GM21367 (cell line): Measurements from ENCODE around the gene CCR3.
"Not testable (repeated sequence)": the region's sequence is repeated elsewhere in the genome, so short reads cannot be mapped to it uniquely, and the experiment has no call there.

Experiments
- ATAC-seq: cut with Tn5 transposase; IDR thresholded peaks from one replicate; pipeline ENCODE4 v1.9.1; 2021; ENCODE audit not compliant: unreplicated experiment

CCR3 gene

DNA sequence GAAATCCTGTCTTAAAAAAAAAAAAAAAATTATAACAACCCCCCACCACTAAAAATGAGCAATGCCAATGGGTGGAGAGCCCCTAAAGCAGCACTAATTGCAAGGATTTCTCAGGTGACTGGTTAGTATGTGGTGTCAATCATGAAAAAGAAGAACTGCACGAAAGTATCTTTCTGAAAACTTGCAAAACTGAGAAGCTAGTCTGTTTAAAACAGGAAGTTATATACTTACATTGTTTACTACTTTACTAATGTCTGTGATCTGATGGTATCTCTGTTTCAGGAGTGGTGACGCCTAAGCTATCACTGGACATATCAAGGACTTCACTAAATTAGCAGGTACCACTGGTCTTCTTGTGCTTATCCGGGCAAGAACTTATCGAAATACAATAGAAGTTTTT lies at the start of gene CCR3:
Gene CCR3 (plus strand): TSS at position 341 of the 400 bp plus-strand sequence. CDS start 22,699 bp downstream, outside the sequence.
- ATAC-seq = peak; percentile 44

GRCh38 chr3:46192939-46193338 lies 49.3 kb upstream of the CCR3 start:
- no peak for ATAC-seq

- no peak for ATAC-seq
Observed at GRCh38 chr3:46193436-46193835, 48.8 kb upstream of the CCR3 start.

DNA sequence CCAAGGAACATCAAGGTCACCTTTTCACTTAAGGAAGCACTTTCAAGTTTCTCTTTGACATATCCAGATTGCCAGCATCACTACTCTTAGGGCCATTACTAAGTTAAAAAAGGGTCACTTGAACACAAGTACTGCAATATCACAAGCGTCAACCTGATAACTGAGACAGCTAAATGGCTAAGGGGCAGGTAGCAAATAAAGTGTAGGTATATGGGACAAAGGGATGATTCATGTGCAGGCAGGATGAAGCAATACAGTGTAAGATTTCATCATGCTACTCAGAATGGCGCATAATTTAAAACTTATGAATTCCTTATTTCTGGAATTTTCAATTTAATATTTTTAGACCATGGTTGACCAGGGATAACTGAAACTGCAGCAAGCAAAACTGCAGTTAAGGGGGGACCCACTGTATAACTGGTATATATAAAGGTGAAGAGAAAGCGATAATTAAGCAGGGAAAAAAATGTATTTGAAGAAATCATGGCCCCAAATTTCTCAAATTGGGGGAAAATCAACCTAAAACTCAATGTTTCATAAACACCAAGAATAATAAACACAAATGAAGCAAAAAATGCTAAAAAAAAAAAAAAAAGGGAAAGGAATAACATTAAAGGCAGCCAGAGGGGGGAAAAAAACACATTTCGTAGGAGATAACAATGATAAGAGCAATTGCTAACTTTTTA lies 47.2 kb upstream of the CCR3 start:
- ATAC-seq = no peak

DNA sequence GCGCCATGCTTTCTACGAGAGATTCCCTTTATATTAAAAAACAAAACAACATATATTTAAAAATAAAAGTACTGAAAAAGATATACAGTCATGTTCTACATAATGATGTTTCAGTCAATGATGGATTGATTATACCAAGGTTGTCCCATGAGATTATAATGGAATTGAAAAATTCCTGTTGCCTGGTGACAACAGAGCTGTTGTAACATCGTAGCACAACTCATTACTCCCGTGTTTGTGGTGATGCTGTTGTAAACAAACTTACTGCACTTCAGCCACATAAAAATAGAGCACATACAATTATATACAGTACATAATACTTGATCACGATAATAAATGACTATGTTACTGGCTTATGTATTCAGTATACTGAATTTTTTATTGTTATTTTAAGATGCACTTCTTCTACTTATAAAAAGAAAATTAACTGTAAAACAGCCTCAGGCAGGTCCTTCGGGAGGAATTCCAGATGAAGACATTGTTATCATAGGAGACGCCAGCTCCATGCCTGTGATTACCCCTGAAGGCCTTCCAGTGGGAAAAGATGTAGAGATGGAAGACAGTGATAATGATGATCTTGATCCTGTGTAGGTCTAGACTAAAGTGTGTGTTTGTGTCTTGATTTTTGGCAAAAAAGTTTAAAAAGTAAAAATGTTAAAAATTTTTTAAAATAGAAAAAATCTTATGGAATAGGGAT lies 45.9 kb upstream of the CCR3 start:
- no peak for ATAC-seq

- no peak for ATAC-seq
Observed at GRCh38 chr3:46200211-46200610, 42.0 kb upstream of the CCR3 start.

GRCh38 chr3:46200790-46201189 lies 41.5 kb upstream of the CCR3 start:
- no peak for ATAC-seq

- ATAC-seq = no peak
Observed at GRCh38 chr3:46202535-46202934, 39.7 kb upstream of the CCR3 start.

DNA sequence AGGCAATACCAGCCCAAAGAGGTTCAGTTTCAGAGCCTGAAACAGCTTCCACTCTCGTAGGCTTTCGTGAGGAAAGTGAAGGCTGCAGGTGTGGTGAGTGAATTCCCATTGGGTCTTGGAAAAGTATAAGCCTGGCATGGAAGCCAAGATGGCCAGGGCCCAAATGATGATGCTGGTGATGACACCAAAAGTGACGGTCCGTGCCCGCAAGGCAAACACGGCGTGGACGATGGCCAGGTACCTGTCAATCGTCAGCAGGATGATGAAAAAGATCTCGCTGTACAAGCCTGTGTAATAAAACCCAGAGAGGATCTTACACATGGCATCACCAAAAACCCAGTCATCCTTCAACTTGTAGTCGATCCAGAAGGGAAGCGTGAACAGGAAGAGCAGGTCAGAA lies 38.6 kb upstream of the CCR3 start:
- ATAC-seq = no peak

DNA sequence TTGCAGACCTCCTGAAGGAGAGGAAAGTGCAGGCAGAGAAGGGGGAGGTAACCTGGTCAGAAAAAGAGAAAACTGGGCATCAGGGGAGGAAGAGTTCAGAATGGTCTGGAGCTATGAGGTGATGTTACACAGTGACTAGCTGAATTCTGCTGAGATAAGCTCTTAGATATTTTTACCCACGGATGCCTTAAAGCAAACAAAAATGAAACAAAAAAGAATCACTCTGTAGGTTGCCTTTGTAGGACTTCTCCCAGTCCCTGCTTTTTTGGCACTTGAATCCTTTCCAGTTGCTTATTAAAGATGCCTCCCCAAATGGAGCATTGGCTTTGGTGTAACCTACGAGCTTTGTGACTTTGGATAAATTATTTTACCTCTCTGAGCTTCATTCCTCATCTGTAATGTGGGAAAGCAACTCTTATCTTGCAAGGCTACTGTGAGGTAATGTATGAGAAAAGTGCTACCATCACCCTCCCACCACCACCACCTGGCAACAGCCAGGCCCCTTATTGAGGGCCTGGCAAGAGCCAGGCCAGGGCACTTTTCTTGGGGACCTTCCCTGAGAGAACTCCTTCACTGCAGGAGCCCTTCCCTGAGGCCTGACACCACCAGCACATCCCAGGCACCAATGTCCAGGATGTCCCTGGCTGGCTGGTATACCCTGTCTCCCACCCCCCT lies 36.8 kb upstream of the CCR3 start:
- ATAC-seq = no peak

DNA sequence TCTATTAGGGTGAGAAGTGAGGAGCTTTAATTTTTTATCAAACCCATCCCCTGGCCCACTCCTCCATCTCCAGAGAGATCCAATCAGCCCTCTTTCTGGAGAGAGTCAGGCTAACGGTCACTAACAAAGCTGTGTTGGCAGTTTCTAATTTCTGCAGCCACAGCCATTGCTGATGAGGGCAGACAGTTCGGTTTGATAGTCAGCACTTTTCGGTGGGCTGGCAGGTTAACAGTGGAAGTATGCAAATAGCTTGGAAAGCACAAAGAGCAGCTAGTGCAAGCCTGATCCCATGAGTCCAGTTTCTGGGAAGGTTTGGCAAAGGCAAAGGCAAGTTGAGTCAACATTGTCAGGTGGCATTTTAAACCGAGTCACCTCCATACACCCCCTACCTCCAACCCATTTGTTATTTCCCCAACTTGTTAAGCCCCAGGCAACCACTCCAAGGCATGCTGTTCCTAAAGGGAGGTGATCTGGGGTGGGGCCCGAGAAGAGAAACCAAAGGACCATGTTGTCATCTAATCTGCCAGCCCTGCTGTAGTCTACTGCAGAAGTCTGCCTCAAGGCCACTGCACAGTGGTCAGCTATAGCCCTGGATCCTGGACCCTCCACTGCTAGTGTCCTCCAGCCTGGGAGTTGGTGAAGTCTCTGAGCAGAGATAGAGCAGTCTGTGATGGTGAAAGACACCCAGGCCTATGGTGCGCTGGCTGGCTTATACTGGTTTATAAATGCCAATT lies 35.8 kb upstream of the CCR3 start:
- no peak for ATAC-seq

GRCh38 chr3:46207514-46207913 lies 34.7 kb upstream of the CCR3 start:
- not testable (repeated sequence) for ATAC-seq

DNA sequence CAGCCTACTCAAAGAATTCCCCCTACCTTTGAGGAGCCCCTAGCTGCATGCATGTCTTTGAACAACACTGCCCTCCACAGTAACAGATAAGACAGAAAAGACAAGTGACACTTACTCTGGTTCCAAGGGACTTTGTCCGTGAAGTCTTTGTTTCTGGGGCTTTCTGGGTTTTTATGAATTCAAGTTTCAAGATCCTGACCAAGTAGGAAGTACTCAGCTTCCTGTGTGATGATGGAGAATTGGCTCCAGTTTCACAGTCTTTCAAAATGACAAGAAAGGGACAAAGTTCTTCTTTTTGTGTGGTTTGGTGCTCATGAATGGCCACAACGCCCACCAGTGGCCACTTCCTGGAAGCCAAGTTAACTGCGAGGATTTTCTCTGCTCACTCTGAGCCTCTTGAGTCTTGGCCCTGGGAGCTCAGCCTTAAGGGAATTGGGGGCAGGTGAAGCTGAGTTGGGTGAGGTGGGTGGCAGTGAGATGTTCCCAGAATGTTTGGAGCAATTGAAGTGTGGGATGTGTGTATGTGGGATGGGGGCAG lies 34.0 kb upstream of the CCR3 start, which contains the start of gene CCR1:
Gene CCR1 (minus strand): TSS at position 147 of the 538 bp plus-strand sequence. CDS start 4,000 bp downstream, outside the sequence.
- peak; percentile 41 for ATAC-seq

- ATAC-seq = no peak
Observed at GRCh38 chr3:46209053-46209452, 33.2 kb upstream of the CCR3 start.

DNA sequence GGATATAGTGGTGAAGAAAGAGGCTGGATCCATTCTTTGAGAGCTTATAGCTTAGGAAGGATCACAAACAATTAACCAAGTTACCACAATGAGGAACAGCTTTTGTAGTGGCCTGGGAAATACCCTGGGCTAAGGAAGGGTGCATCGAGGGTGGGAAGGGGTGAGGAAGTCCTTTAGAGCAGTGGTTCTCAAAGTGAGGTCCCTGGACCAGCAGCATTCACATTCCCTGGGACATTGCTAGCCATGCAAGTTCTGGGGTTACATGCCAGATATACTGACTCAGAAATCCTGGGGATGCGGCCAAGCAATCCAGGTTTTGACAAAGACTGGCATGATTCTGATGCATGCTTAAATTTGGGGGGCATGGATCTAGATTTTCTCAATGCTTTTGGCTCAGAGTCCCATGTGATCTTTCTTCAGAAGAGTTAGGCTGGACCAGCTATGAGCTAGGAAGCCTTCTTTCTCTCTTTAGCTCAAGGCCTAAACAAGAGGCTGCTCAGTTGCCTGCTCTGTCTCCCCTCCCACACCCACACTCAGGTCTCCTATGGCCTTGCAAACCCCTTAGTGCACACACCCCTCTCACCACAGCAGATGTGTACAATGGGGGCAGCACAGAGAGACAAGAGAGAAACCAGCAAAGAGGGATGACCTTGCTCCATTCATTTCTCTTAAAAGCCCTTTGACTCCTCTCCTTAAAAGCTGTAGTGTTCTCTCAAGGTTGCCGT lies 32.4 kb upstream of the CCR3 start:
- no peak for ATAC-seq

DNA sequence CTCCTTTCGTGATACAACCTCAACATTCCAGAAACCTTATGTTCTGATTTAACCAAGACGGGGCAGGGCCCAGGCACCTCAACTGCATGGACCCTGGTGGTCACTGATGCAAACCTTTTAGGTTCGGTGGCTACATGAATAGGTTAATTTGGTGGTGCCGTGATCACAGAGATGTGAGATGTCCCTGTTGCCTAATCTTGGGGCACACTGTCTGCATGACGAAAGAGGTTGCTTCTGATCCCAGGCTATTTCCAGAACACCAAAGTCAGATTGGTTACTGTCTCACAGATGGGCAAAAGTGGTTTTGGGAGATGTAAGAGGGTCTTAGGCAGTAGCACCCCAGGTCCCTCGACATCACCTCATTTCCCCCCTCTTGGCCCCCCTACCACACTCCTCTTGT lies 30.2 kb upstream of the CCR3 start:
- no peak for ATAC-seq

DNA sequence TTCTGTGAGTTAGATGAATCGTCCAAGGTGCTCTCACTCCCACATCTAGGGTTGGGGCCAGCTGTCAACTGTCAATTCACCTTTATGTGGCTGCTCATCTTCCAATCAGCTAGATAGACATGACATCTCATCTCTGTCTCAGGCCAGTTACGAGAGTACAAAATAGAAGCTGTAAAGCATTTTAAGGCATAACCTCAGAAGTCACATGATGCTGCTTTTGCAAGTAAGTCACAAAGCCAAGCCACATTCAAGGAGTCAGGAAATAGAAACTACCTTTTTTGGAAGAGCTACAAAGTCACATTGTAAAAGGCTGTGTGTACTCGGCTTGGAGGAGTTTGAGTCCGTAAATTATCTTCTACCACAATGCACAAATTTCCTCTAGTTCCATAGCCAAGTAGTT lies 29.1 kb upstream of the CCR3 start:
- ATAC-seq = no peak

GRCh38 chr3:46214751-46215352 lies 27.4 kb upstream of the CCR3 start:
- ATAC-seq = no peak

- no peak for ATAC-seq
Observed at GRCh38 chr3:46215810-46216414, 26.3 kb upstream of the CCR3 start.
